ENCODE measurements around the gene ARID2.

- no peak for TF ChIP-seq POLR2AphosphoS5 (IDR thresholded peaks at IDR 0.05; ENCODE audit: low read depth, low read length)
- no peak for TF ChIP-seq SIN3A (IDR thresholded peaks at IDR 0.05; ENCODE audit: borderline replicate concordance, insufficient read depth, low read length)
- TF ChIP-seq TAF1 (IDR thresholded peaks at IDR 0.05; ENCODE audit: borderline replicate concordance, insufficient read depth, low read length): no peak
- TF ChIP-seq, protein P1, sequence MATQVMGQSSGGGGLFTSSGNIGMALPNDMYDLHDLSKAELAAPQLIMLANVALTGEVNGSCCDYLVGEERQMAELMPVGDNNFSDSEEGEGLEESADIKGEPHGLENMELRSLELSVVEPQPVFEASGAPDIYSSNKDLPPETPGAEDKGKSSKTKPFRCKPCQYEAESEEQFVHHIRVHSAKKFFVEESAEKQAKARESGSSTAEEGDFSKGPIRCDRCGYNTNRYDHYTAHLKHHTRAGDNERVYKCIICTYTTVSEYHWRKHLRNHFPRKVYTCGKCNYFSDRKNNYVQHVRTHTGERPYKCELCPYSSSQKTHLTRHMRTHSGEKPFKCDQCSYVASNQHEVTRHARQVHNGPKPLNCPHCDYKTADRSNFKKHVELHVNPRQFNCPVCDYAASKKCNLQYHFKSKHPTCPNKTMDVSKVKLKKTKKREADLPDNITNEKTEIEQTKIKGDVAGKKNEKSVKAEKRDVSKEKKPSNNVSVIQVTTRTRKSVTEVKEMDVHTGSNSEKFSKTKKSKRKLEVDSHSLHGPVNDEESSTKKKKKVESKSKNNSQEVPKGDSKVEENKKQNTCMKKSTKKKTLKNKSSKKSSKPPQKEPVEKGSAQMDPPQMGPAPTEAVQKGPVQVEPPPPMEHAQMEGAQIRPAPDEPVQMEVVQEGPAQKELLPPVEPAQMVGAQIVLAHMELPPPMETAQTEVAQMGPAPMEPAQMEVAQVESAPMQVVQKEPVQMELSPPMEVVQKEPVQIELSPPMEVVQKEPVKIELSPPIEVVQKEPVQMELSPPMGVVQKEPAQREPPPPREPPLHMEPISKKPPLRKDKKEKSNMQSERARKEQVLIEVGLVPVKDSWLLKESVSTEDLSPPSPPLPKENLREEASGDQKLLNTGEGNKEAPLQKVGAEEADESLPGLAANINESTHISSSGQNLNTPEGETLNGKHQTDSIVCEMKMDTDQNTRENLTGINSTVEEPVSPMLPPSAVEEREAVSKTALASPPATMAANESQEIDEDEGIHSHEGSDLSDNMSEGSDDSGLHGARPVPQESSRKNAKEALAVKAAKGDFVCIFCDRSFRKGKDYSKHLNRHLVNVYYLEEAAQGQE (IDR thresholded peaks at IDR 0.05; ENCODE audit: insufficient read depth in 1 of 2, low read depth in 2 of 2, low read length in 2 of 2): no peak
Measured at GRCh38 chr12:45726603-45727300, 2.8 kb upstream of the ARID2 start.

All from PFSK-1 (cell line).